Esophagus muscularis mucosa (tissue), 4 donors: ENCODE results near the gene SKIC8. TPM values are rescaled to one million over a fixed set of nuclear protein-coding genes. Genes with fewer than 3 reads are reported as not detected.

ENCODE experiments used
- DNase-seq: peaks from one replicate; pipeline ENCODE4 v3.0.0-alpha.2; 2017; ENCODE audit errors: extremely low spot score
- H3K27ac ChIP-seq, 4 donors: fragments of 200-600 bp; sonication (generic); replicated peaks in 1 of 4; 1 replicate in 3 of 4; 2 replicates in 1 of 4; pipeline ENCODE4 v1.5.1; 2016 to 2019; ENCODE audit warnings: mild to moderate bottlenecking in 1 of 4
- H3K27me3 ChIP-seq, 4 donors: fragments of 200-600 bp; sonication (generic); one replicate each; pipeline versions ENCODE4 v1.5.1 to v1.6.0; 2016 to 2019
- H3K36me3 ChIP-seq, 4 donors: fragments of 200-600 bp; sonication (generic); one replicate each; pipeline ENCODE4 v1.5.1; 2016 to 2019
- H3K4me1 ChIP-seq, 4 donors: fragments of 200-600 bp; sonication (generic); one replicate each; pipeline ENCODE4 v1.5.1; 2016 to 2019
- H3K4me3 ChIP-seq, 4 donors: fragments of 200-600 bp; sonication (generic); 1 replicate in 2 of 4; 2 replicates in 2 of 4; pipeline ENCODE4 v1.5.1; 2016 to 2019; ENCODE audit warnings: mild to moderate bottlenecking in 4 of 4, moderate library complexity in 1 of 4
- H3K9me3 ChIP-seq, 4 donors: fragments of 200-600 bp; sonication (generic); 1 replicate in 3 of 4; 2 replicates in 1 of 4; pipeline ENCODE4 v1.5.1; 2016 to 2019
- CTCF ChIP-seq, 3 experiments: fragments of 200-600 bp in 2 of 3; fragments of 450-650 bp in 1 of 3; sonication (generic) in 2 of 3; IDR thresholded peaks; one replicate each; pipeline ENCODE4 v1.5.1; 2017 to 2019; ENCODE audit warnings: antibody characterized with exemption in 3 of 3, mild to moderate bottlenecking in 2 of 3, moderate library complexity in 1 of 3
- EP300 ChIP-seq: sonication (generic); formaldehyde crosslinking; IDR thresholded peaks from one replicate; pipeline ENCODE4 v1.6.1; 2017; ENCODE audit warnings: antibody characterized with exemption
- POLR2A ChIP-seq: fragments of 450-650 bp; IDR thresholded peaks from one replicate; pipeline ENCODE4 v1.6.1; 2017; ENCODE audit warnings: antibody characterized with exemption, moderate library complexity, mild to moderate bottlenecking, low read depth
- POLR2AphosphoS5 ChIP-seq, 2 donors: sonication (generic); formaldehyde crosslinking; IDR thresholded peaks; one replicate each; pipeline ENCODE4 v1.6.1; 2017; ENCODE audit warnings: antibody characterized with exemption in 2 of 2
- WGBS: methylation state at CpG from one replicate; pipeline ENCODE4 v1.1.5; 2018; 5-methylcytosine and 5-hydroxymethylcytosine counted together
- intact Hi-C: fragments of 100-400 bp; cut with DNase I; formaldehyde crosslinking; loops from one replicate; pipeline ENCODE4 v1.15.1; 2023
- total RNA-seq, 4 donors: library from RNA; depleted of rRNA; stranded (reverse); fragments of >200 nt; gene quantifications; one replicate each; pipeline versions ENCODE4 v1.1.0 to v1.2.1, GENCODE V29; 2016

The SKIC8 gene
- total RNA-seq, 4 donors from 2014 or later: 34.7 to 52.7 (median 42.7) TPM

GRCh38 chr15:78306176-78306774, 6.9 kb upstream of the SKIC8 start:
- H3K4me1 ChIP-seq: no peaks in the 10 kb centered on the region
- H3K9me3 ChIP-seq: no peaks in the 10 kb centered on the region
- WGBS: 78% methylated on average over 2 of the region's 3 CpGs
- no peak overlapping the region for H3K4me3 ChIP-seq
- H3K36me3 ChIP-seq: no peaks in the 10 kb centered on the region
- H3K27ac ChIP-seq: no peak overlapping the region
- no peak for DNase-seq
- TF ChIP-seq POLR2A (no peak), CTCF (IDR thresholded peaks at IDR 0.05) (no peak), EP300 (no peak), POLR2AphosphoS5 (IDR thresholded peaks at IDR 0.05) (no peak)
- intact Hi-C loops: no loop called here
- H3K27me3 ChIP-seq: peaks cover 0 to 61% (median 7%) of the 10 kb centered on the region in 4 donors

GRCh38 chr15:78304216-78305066, 5.0 kb upstream of the SKIC8 start:
- no peak for TF ChIP-seq EP300
- TF ChIP-seq CTCF (IDR thresholded peaks at IDR 0.05): no peak
- TF ChIP-seq POLR2A: no peak
- no peak for TF ChIP-seq POLR2AphosphoS5 (IDR thresholded peaks at IDR 0.05)
- H3K27ac ChIP-seq: no peak overlapping the region
- H3K4me1 ChIP-seq: peaks cover 0 to 5% (median 0%) of the 10 kb centered on the region in 4 donors
- DNase-seq: no peak
- no peaks in the 10 kb centered on the region for H3K9me3 ChIP-seq
- intact Hi-C loops: no loop called here
- 89% methylated on average over 9 of the region's 9 CpGs for WGBS
- peaks cover 0 to 56% (median 7%) of the 10 kb centered on the region in 4 donors for H3K27me3 ChIP-seq
- H3K36me3 ChIP-seq: no peaks in the 10 kb centered on the region
- no peak overlapping the region for H3K4me3 ChIP-seq

- Histone ChIP-seq H3K4me3 (no peak overlapping the region), H3K9me3 (no peaks in the 10 kb centered on the region), H3K4me1 (peaks cover 12 to 20% (median 15%) of the 10 kb centered on the region in 4 donors), H3K27me3 (peaks cover 0 to 39% (median 7%) of the 10 kb centered on the region in 4 donors), H3K27ac (no peak overlapping the region), H3K36me3 (no peaks in the 10 kb centered on the region)
- DNase-seq: no peak
- no peak for TF ChIP-seq CTCF (IDR thresholded peaks at IDR 0.05)
- TF ChIP-seq POLR2A: no peak
- TF ChIP-seq EP300: no peak
- TF ChIP-seq POLR2AphosphoS5 (IDR thresholded peaks at IDR 0.05): no peak
- intact Hi-C loops: no loop called here
- 69% methylated on average over 5 of the region's 5 CpGs for WGBS
Measured at GRCh38 chr15:78302579-78303312, 3.3 kb upstream of the SKIC8 start.

GRCh38 chr15:78301828-78302227, 2.4 kb upstream of the SKIC8 start:
- Histone ChIP-seq H3K36me3 (no peaks in the 10 kb centered on the region), H3K4me3 (no peak overlapping the region), H3K4me1 (peaks cover 15 to 24% (median 20%) of the 10 kb centered on the region in 4 donors), H3K9me3 (no peaks in the 10 kb centered on the region), H3K27me3 (peaks cover 0 to 31% (median 7%) of the 10 kb centered on the region in 4 donors), H3K27ac (no peak overlapping the region)
- 53% methylated on average over 3 of the region's 3 CpGs for WGBS
- no peak for DNase-seq
- no peak for TF ChIP-seq CTCF (IDR thresholded peaks at IDR 0.05)
- no peak for TF ChIP-seq POLR2A
- no peak for TF ChIP-seq POLR2AphosphoS5 (IDR thresholded peaks at IDR 0.05)
- TF ChIP-seq EP300: no peak
- intact Hi-C loops: no loop called here
